ENCODE results near the gene UBE2V1.

Gene UBE2V1

GRCh38 chr20:50130356-50130723 is 17.4 kb upstream of the UBE2V1 start:
- 100% methylated on average over 1 of the region's 1 CpG for WGBS (ENCODE audit: insufficient coverage)
- H3K36me3 ChIP-seq (ENCODE audit: control insufficient read depth in 4 of 4, insufficient read depth in 4 of 4, low read length in 3 of 4), result peaks cover 19 to 76% (median 54%) of the 10 kb centered on the region in 4 experiments
- no peaks in the 10 kb centered on the region for H3K9me3 ChIP-seq (ENCODE audit: control extremely low read depth in 1 of 5, control insufficient read depth in 4 of 5, insufficient read depth in 2 of 5, low read depth in 1 of 5, low read length in 4 of 5)
- H3K27me3 ChIP-seq (replicated peaks in 2 of 5; ENCODE audit: control insufficient read depth in 4 of 5, insufficient read depth in 5 of 5, low read length in 4 of 5), result no peaks in the 10 kb centered on the region
- H3K4me1 ChIP-seq (ENCODE audit: control extremely low read depth in 1 of 4, control insufficient read depth in 4 of 4, insufficient read depth in 4 of 4, low read length in 3 of 4), result no peaks in the 10 kb centered on the region
- H3K4me3 ChIP-seq (ENCODE audit: control insufficient read depth in 1 of 7, extremely low read depth in 1 of 7, insufficient read depth in 4 of 7, low read depth in 2 of 7, low read length in 6 of 7), result no peak overlapping the region
- no peak overlapping the region for H3K27ac ChIP-seq (ENCODE audit: insufficient read depth in 1 of 2, low read depth in 1 of 2, low read length in 2 of 2, poor library complexity in 1 of 2, severe bottlenecking in 2 of 2)
- ChIA-PET CTCF (interaction anchor here (1.3 to 2.7 kb wide), 3 partner anchors 8 to 22 kb away, joined by 3 to 24 read pairs (median 5); no protein-coding TSS in a partner anchor), POLR2A (no interaction called here)
- no peak for DNase-seq

- POLR2A ChIA-PET, result no interaction called here
- no peaks in the 10 kb centered on the region for H3K9me3 ChIP-seq (ENCODE audit: control extremely low read depth in 1 of 5, control insufficient read depth in 4 of 5, insufficient read depth in 2 of 5, low read depth in 1 of 5, low read length in 4 of 5)
- no peaks in the 10 kb centered on the region for H3K4me1 ChIP-seq (ENCODE audit: control extremely low read depth in 1 of 4, control insufficient read depth in 4 of 4, insufficient read depth in 4 of 4, low read length in 3 of 4)
- 99% methylated on average over 10 of the region's 13 CpGs for WGBS (ENCODE audit: insufficient coverage)
- H3K27ac ChIP-seq (ENCODE audit: insufficient read depth in 1 of 2, low read depth in 1 of 2, low read length in 2 of 2, poor library complexity in 1 of 2, severe bottlenecking in 2 of 2), result no peak overlapping the region
- CTCF ChIA-PET, result interaction anchor here (1.4 to 2.0 kb wide), 3 partner anchors 9 to 48 kb away, joined by 5 to 7 read pairs (median 5); no protein-coding TSS in a partner anchor
- no peak overlapping the region for H3K4me3 ChIP-seq (ENCODE audit: control insufficient read depth in 1 of 7, extremely low read depth in 1 of 7, insufficient read depth in 4 of 7, low read depth in 2 of 7, low read length in 6 of 7)
- H3K36me3 ChIP-seq (ENCODE audit: control insufficient read depth in 4 of 4, insufficient read depth in 4 of 4, low read length in 3 of 4), result peaks cover 18 to 82% (median 56%) of the 10 kb centered on the region in 4 experiments
- no peak for DNase-seq
- H3K27me3 ChIP-seq (replicated peaks in 2 of 5; ENCODE audit: control insufficient read depth in 4 of 5, insufficient read depth in 5 of 5, low read length in 4 of 5), result no peaks in the 10 kb centered on the region
These were observed 16.9 kb upstream of the UBE2V1 start for GRCh38 chr20:50129662-50130355.

GRCh38 chr20:50128520-50128905 is 15.6 kb upstream of the UBE2V1 start:
- H3K4me1 ChIP-seq (ENCODE audit: control extremely low read depth in 1 of 4, control insufficient read depth in 4 of 4, insufficient read depth in 4 of 4, low read length in 3 of 4), result no peaks in the 10 kb centered on the region
- DNase-seq, result no peak
- 95% methylated on average over 8 of the region's 8 CpGs for WGBS (ENCODE audit: insufficient coverage)
- H3K4me3 ChIP-seq (ENCODE audit: control insufficient read depth in 1 of 7, extremely low read depth in 1 of 7, insufficient read depth in 4 of 7, low read depth in 2 of 7, low read length in 6 of 7), result no peak overlapping the region
- no peak overlapping the region for H3K27ac ChIP-seq (ENCODE audit: insufficient read depth in 1 of 2, low read depth in 1 of 2, low read length in 2 of 2, poor library complexity in 1 of 2, severe bottlenecking in 2 of 2)
- no peaks in the 10 kb centered on the region for H3K27me3 ChIP-seq (replicated peaks in 2 of 5; ENCODE audit: control insufficient read depth in 4 of 5, insufficient read depth in 5 of 5, low read length in 4 of 5)
- ChIA-PET POLR2A (interaction anchor here (0.6 kb wide), 1 partner anchor 16 kb away, joined by 3 read pairs; no protein-coding TSS in a partner anchor), CTCF (interaction anchor here (0.9 to 13.8 kb wide), 5 partner anchors 8 to 49 kb away, joined by 3 to 335 read pairs (median 5); partner anchors contain the start of gene PEDS1)
- H3K9me3 ChIP-seq (ENCODE audit: control extremely low read depth in 1 of 5, control insufficient read depth in 4 of 5, insufficient read depth in 2 of 5, low read depth in 1 of 5, low read length in 4 of 5), result no peaks in the 10 kb centered on the region
- peaks cover 19 to 84% (median 62%) of the 10 kb centered on the region in 4 experiments for H3K36me3 ChIP-seq (ENCODE audit: control insufficient read depth in 4 of 4, insufficient read depth in 4 of 4, low read length in 3 of 4)

GRCh38 chr20:50127587-50128519 is 14.9 kb upstream of the UBE2V1 start:
- H3K27me3 ChIP-seq (replicated peaks in 2 of 5; ENCODE audit: control insufficient read depth in 4 of 5, insufficient read depth in 5 of 5, low read length in 4 of 5), result no peaks in the 10 kb centered on the region
- H3K27ac ChIP-seq (ENCODE audit: insufficient read depth in 1 of 2, low read depth in 1 of 2, low read length in 2 of 2, poor library complexity in 1 of 2, severe bottlenecking in 2 of 2), result no peak overlapping the region
- 97% methylated on average over 23 of the region's 28 CpGs for WGBS (ENCODE audit: insufficient coverage)
- no peaks in the 10 kb centered on the region for H3K9me3 ChIP-seq (ENCODE audit: control extremely low read depth in 1 of 5, control insufficient read depth in 4 of 5, insufficient read depth in 2 of 5, low read depth in 1 of 5, low read length in 4 of 5)
- no peak overlapping the region for H3K4me3 ChIP-seq (ENCODE audit: control insufficient read depth in 1 of 7, extremely low read depth in 1 of 7, insufficient read depth in 4 of 7, low read depth in 2 of 7, low read length in 6 of 7)
- POLR2A ChIA-PET, result interaction anchor here (0.6 kb wide), 2 partner anchors 16 to 412 kb away, joined by 3 read pairs; no protein-coding TSS in a partner anchor
- DNase-seq, result no peak
- CTCF ChIA-PET, result interaction anchor here (0.9 to 13.8 kb wide), 6 partner anchors 7 to 337 kb away, joined by 3 to 335 read pairs (median 6); partner anchors contain the start of gene PEDS1
- no peaks in the 10 kb centered on the region for H3K4me1 ChIP-seq (ENCODE audit: control extremely low read depth in 1 of 4, control insufficient read depth in 4 of 4, insufficient read depth in 4 of 4, low read length in 3 of 4)
- peaks cover 19 to 80% (median 60%) of the 10 kb centered on the region in 4 experiments for H3K36me3 ChIP-seq (ENCODE audit: control insufficient read depth in 4 of 4, insufficient read depth in 4 of 4, low read length in 3 of 4)

GRCh38 chr20:50126662-50127061 is 13.7 kb upstream of the UBE2V1 start:
- POLR2A ChIA-PET, result no interaction called here
- CTCF ChIA-PET, result interaction anchor here (1.0 to 13.8 kb wide), 7 partner anchors 8 to 338 kb away, joined by 3 to 335 read pairs (median 4); no protein-coding TSS in a partner anchor
- H3K27ac ChIP-seq (ENCODE audit: insufficient read depth in 1 of 2, low read depth in 1 of 2, low read length in 2 of 2, poor library complexity in 1 of 2, severe bottlenecking in 2 of 2), result no peak overlapping the region

GRCh38 chr20:50125279-50125678 is 12.3 kb upstream of the UBE2V1 start:
- Histone ChIP-seq H3K4me3 (ENCODE audit: control insufficient read depth in 1 of 7, extremely low read depth in 1 of 7, insufficient read depth in 4 of 7, low read depth in 2 of 7, low read length in 6 of 7) (no peak overlapping the region), H3K4me1 (ENCODE audit: control extremely low read depth in 1 of 4, control insufficient read depth in 4 of 4, insufficient read depth in 4 of 4, low read length in 3 of 4) (peaks cover 0 to 5% (median 4%) of the 10 kb centered on the region in 4 experiments), H3K9me3 (ENCODE audit: control extremely low read depth in 1 of 5, control insufficient read depth in 4 of 5, insufficient read depth in 2 of 5, low read depth in 1 of 5, low read length in 4 of 5) (no peaks in the 10 kb centered on the region), H3K36me3 (ENCODE audit: control insufficient read depth in 4 of 4, insufficient read depth in 4 of 4, low read length in 3 of 4) (peaks cover 11 to 61% (median 49%) of the 10 kb centered on the region in 4 experiments), H3K27me3 (replicated peaks in 2 of 5; ENCODE audit: control insufficient read depth in 4 of 5, insufficient read depth in 5 of 5, low read length in 4 of 5) (no peaks in the 10 kb centered on the region), H3K27ac (ENCODE audit: insufficient read depth in 1 of 2, low read depth in 1 of 2, low read length in 2 of 2, poor library complexity in 1 of 2, severe bottlenecking in 2 of 2) (no peak overlapping the region)
- WGBS (ENCODE audit: insufficient coverage), result 95% methylated on average over 3 of the region's 3 CpGs
- no peak for DNase-seq
- ChIA-PET POLR2A (interaction anchor here (0.6 kb wide), 1 partner anchor 14 kb away, joined by 4 read pairs; no protein-coding TSS in a partner anchor), CTCF (interaction anchor here (0.7 to 13.8 kb wide), 5 partner anchors 13 to 450 kb away, joined by 3 to 335 read pairs (median 4); no protein-coding TSS in a partner anchor)

More at GRCh38 chr20:50126662-50127061, 13.7 kb upstream of the UBE2V1 start:
- Histone ChIP-seq H3K36me3 (ENCODE audit: control insufficient read depth in 4 of 4, insufficient read depth in 4 of 4, low read length in 3 of 4) (peaks cover 16 to 71% (median 55%) of the 10 kb centered on the region in 4 experiments), H3K4me3 (ENCODE audit: control insufficient read depth in 1 of 7, extremely low read depth in 1 of 7, insufficient read depth in 4 of 7, low read depth in 2 of 7, low read length in 6 of 7) (no peak overlapping the region), H3K4me1 (ENCODE audit: control extremely low read depth in 1 of 4, control insufficient read depth in 4 of 4, insufficient read depth in 4 of 4, low read length in 3 of 4) (no peaks in the 10 kb centered on the region), H3K9me3 (ENCODE audit: control extremely low read depth in 1 of 5, control insufficient read depth in 4 of 5, insufficient read depth in 2 of 5, low read depth in 1 of 5, low read length in 4 of 5) (no peaks in the 10 kb centered on the region), H3K27me3 (replicated peaks in 2 of 5; ENCODE audit: control insufficient read depth in 4 of 5, insufficient read depth in 5 of 5, low read length in 4 of 5) (no peaks in the 10 kb centered on the region)
- 85% methylated on average over 4 of the region's 4 CpGs for WGBS (ENCODE audit: insufficient coverage)
- no peak for DNase-seq

All from common myeloid progenitor, CD34-positive (primary cell).